Limb (tissue), 2 donors: ENCODE measurements around the gene HSPG2.
A peak's percentile ranks its signal among the peaks of the same experiment; 100 is the strongest.
"Not testable (repeated sequence)": the region's sequence is repeated elsewhere in the genome, so short reads cannot be mapped to it uniquely, and the experiment has no call there.

Experiments used
- DNase-seq, 2 donors: peaks; one replicate each; pipeline ENCODE4 v3.0.0-alpha.2; 2016; ENCODE audit errors: extremely low spot score in 2 of 2

HSPG2 gene

GRCh38 chr1:21795075-21795474 lies 142.0 kb downstream of the HSPG2 start:
- DNase-seq, result no peak

DNA sequence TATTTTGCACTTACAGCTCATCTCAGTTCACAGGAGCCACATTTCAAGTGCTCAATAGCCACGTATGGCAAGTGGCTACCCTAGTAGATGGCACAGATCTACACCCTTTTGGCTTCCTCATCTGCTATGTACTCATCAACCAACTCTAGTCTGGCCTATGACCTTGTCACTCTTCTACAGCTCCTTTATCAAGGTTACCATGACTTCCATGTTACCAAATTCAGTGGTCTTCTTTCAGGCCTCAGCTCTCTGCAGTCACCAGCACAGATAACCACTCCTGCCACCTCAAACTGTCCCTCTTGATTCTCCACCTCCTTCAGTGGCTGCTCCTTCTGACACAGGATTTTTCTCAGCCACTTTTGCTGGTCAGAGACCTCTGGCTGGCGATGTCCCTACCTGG lies 142.5 kb downstream of the HSPG2 start:
- DNase-seq, result no peak

DNA sequence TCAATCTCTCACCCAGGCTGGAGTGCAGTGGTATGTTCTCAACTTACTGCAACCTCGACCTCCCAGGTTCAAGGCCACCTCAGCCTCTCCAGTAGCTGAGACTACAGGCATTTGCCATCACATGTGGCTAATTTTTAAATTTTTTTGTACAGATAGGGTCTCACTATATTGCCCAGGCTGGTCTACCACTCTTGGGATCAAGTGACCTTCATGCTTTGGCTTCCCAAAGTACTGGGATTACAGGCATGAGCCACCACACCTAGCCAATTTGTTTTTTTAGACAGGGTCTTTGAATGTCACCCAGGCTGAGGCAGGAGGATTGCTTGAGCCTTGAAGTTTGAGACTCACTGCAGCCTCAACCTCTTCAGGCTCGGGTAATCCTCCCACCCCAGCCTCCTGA lies 144.0 kb downstream of the HSPG2 start:
- no peak for DNase-seq

DNA sequence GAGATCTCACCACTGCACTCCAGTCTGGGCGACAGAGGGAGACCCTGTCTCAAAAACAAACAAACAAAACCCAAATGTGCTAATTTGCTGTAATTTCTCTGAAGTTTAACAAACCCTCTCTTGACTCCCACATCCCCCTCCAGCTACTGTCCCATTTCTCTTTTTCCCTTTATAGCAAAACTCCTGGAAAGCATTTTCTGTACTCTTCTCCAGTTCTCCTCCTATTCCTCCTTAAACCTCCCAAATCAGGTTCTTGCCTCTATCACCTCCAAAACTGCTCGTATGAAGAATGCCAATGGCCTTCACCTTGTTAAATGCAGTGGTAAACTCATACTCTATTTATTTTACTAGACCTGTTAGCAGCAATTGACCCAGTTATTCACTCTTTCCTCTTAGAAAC lies 150.5 kb downstream of the HSPG2 start:
- no peak for DNase-seq

DNA sequence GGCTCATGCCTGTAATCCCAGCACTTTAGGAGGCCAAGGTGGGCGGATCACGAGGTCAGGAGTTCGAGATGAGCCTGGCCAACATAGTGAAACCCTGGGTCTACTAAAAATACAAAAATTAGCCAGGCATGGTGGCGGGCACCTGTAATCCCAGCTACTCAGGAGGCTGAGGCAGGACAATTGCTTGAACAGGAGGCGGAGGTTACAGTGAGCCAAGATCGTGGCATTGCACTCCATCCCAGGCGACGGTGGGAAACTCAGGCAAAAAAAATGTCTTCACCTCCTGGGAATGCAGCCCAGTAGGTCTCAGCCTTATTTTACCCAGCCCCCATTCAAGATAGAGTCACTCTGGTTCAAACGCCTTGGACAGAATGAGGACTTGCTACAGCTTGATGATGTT lies 151.3 kb downstream of the HSPG2 start:
- not testable (repeated sequence) for DNase-seq

GRCh38 chr1:21783679-21784603 lies 153.2 kb downstream of the HSPG2 start:
- peak in 1 of 2 donors; percentile 97 for DNase-seq

- peak; percentile 97 to 98 for DNase-seq
Measured at GRCh38 chr1:21782868-21783678, 154.0 kb downstream of the HSPG2 start, which contains the start of gene USP48. Gene USP48, minus strand, starts transcription at chr1:21783149. Its CDS starts 192 bp downstream, at chr1:21782957.

- peak in 1 of 2 donors; percentile 43 for DNase-seq
Measured at GRCh38 chr1:21782349-21782867, 154.7 kb downstream of the HSPG2 start.

DNA sequence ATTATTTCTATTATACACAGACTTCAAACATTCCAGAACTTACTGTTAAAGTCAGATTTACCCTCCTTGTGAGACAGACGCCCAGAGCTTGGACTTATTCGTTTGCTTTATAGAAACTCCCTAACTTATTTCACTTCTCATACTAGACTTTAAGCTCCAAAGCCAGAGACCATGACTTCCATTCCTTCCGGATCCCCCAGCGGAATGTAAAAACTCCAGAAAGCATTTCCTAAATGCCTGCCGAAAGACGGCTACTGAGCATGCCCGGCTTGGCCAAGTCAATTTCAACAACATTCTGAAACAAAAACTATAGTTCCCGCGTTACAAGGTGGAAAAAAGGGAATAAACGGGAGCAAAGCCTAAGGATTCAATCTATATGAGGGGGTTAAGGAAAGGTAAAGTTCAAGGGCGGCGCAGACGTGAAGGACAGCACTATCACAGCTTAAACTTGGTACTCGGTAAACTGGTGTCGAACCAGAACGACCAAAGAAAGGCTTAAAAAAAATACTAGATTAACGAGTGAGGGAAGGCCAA lies 155.2 kb downstream of the HSPG2 start:
- peak; percentile 16 to 41 for DNase-seq

GRCh38 chr1:21779613-21780521 lies 157.2 kb downstream of the HSPG2 start:
- no peak for DNase-seq

- DNase-seq, result no peak
Measured at GRCh38 chr1:21778405-21778727, 158.7 kb downstream of the HSPG2 start.

DNA sequence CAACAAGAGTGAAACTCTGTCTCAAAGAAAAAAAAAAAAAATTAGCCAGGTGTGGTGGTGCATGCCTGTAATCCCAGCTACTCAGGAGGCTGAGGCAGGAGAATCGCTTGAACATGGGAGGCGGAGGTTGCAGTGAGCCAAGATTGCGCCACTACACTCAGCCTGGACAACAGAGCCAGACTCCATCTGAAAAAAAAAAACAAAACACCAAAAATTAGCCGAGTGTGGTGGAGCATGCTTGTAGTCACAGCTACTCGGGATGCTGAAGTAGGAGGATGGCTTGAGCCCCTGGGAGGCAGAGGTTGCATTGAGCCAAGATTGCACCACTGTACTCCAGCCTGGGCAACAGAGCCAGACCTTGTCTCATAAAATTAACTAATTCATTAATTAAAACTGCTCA lies 160.2 kb downstream of the HSPG2 start:
- DNase-seq, result not testable (repeated sequence)

DNA sequence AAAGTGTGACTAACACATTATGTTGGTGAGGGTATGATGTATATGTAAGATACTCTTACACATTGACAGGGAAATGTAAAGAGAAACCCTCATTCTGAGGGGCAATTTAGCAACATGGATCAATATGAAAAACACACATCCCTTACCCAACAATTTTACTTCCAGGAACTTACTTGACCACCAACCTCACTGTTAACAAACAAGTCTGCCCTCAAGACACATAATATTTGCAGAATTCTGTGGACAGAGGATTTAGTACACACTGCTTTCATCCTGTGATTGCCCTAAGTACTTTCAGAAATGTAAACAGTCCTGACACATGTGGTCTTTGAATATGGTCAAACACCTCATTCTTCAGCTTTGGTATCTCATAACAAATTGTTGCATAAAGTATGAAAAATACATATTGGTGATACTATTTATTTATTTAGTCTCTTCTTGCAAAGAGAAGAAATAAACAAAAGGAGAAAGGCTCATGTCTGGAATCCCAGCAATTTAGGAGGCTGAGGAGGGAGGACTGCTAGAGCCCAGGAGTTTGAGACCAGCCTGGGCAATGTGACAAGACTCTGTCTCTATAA lies 161.0 kb downstream of the HSPG2 start:
- DNase-seq, result no peak

- no peak for DNase-seq
Measured at GRCh38 chr1:21775550-21775914, 161.6 kb downstream of the HSPG2 start.

- DNase-seq, result no peak
Measured at GRCh38 chr1:21774835-21775549, 162.1 kb downstream of the HSPG2 start.

DNA sequence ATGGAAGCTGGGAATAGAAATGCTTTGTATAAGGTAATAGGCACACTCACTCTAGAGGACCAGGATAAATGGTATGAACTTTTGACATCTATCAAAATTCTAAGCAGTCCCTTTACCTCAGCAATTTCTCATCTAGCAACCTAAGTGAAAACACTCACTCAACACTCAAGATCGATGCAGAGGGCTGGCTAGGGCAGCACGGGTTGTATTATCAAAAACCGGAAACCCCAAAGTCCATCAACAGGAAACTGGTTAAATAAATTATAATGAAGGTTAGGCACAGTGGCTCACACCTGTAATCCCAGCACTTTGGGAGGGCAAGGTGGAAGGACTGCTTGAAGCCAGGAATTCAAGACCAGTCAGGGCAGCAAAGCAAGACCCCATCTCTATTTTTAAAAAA lies 163.5 kb downstream of the HSPG2 start:
- DNase-seq, result no peak
